Nucleus accumbens (tissue), 56 donors: Measurements from ENCODE around the gene KCNQ1.

ENCODE experiments used
- DNase-seq, 56 donors: peaks; one replicate each; lab custom pipeline; 2025; lab: John Stamatoyannopoulos, UW

Gene KCNQ1

DNA sequence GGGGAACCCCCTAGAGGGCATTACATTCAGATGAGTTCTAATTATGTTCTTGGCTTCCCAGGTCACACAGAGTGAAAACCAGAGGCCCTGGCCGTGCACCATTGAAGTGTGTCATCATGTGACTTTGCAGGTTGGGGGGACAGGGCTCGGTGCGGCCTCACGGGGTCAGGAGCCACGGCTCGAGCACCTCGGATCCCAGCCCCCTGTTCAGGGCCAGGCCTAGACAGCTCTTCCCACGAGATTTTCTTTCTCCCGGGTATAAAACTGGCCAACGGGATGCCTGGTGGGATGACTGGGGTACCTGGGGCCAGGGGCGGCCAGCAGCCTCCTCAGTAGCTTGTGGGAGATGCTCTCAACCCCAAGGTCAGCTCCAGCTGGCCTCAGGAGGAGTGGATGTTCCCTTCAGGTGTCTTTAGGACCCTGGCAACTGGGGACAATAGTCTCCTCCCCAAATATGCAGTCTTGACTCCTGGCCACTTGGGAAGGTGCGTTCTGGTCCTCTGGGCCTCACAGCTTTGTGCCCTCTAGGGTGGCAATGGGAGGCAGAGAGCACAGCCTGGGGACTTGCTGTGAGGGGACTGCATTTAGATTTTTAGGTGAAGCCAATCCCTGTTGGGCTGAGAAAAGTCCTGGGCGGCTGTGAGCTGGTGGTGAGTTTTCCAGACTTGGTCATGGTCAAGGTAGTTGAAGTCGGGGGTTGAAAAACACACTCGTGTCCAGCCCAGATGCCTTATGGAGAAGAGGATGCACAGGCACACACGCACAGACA is 95.6 kb downstream of the KCNQ1 start:
- no peak for DNase-seq

DNA sequence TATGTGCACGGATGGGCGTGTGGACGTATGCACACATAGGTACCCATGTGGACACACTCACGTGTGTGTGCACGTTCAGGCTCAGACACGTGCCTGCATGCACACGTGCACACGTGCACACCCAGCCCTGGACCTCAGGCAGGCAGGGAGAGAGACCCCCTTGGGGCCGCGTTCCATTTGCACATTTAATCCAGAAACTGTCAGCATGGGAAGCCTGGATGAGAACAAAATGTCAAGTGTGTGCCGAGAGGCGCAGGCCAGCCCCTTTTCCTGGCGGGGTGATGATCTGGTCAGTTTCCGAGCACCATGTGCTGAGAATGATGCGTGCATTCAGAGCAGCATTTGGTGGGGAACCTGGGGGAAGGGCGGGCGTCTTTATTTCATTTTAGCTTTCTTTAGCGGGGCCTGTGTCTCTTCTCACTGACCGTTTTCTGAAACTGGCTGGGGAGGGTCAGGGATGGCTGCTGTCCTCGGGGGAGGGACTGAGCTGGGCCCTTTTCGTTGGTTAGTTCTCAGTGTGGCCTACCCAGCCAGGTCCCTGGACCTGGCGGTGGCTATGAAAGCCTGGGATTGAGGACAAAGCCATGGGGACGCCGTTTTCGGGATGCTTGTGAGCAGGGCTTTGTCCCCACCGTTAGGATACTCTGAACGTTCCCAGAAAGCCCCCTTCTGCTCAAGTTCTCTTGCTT is 96.3 kb downstream of the KCNQ1 start:
- DNase-seq, result no peak

DNA sequence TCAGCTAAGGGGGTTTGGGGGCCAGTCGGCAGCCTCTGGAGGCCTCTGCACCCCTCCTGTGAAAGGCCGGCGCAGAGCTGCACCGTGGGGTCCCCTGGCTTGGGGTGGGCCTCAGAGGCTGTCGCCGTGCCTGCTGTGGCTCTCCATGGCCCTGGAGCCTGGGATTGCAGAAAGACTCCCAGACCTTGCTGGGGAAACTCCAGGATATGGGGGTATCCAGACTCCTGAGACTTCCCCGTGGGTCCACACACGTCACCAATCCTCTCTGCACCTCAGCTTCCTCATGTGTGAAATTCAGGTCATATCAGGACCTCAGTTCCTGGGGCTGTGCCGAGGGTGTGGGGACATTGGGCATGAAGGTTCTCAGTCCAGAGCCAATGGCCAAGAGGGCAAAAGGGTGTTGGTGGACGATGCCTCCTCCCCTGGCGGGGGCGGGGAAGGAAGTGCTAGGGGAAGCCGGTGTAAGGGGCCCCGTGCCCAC is 97.1 kb downstream of the KCNQ1 start:
- DNase-seq, result no peak

DNA sequence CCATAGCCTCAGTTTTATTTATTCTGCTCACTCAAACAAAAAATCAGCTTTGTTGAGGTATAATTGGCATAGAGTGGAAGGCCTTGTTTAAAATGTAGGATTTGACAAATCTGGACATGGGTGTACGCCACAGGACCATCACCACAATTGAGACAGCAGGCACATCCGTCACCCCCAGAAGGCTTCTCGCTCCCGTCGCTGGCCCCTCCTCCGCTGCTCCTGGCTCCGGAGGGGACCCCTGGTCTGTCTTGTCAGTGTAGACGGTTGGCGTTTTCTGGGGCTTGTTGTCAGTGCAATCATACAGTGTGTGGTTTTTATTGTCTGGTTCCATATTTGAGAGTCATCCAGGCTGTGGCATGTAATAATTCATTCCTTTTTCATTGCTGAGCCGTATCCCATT is 97.6 kb downstream of the KCNQ1 start:
- no peak for DNase-seq

DNA sequence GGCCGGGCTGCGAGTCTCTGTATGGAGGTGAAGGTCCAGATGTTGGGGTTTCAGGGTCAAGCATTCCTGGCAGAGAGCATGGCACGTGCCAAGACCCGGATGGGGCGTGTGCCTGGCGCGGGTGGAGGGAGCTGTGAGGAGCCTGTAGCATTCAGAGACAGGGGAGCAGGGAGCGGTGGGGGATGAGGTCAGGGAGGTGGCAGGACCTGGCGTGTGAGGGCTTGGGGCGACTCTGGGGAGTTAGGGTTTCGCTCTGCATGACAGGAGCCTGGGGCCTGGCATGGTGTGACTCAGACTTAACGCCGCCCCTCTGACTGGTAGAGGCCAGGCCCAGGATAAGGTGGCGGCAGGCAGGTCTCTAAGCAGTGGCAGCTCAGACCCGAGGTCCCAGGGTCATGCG is 103.0 kb downstream of the KCNQ1 start:
- DNase-seq, result no peak

DNA sequence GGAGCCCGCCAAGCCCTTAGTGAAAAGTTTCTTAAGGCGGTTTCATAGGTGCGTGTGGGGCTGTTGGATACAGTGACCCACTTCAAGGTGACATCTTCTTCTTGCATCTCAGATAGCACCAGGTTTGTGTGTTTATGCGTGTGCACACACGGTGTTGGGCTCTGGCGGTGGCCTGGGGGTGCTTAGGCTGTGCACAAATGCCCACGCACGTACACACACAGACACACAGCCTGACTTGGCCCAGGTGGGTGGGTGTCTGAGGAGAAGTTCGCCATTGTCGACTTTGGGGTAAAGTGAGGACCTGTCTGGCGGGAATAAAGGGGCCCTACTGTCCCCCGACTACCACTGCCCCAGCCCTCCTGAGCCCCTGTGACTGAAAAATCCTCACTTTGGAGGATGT is 103.8 kb downstream of the KCNQ1 start:
- no peak for DNase-seq

DNA sequence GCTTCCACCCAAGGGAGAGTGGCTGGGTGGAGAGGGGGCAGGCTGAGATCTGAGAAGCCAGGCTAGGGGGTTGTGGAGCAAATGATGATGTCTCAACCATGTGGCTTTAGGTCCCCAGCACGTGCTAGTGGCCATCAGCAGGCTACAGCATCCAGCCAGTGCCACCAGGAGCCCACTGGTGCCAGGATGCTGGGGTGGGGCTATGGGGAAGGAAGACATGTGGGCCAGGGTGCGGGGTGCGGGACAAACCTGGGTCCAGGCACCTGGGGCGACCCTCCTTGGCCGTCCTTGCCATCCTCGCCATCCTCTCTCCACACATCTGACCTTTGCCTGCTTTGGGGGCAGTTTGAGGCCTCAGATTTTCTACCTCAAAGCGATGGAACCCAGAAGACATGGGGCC is 104.3 kb downstream of the KCNQ1 start:
- DNase-seq, result no peak

DNA sequence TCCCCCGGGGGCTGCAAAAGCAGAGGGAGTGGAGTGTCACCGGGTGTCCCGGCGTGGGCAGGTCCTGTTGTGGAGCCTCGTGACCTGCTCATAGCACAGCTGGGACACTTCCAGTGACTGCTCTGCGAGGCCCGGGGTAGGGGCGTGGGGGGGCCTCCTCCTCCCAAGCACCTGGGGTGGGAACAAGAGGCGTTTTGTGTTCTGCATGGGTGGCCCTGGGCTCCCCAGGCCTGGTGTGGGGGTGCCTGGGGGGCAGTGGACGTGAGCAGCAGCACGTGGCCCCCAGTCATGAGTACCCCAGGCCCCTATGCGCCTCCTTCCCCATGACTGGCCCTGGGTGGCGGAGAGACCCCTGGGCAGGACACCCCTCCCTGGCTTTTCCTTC is 104.7 kb downstream of the KCNQ1 start:
- no peak for DNase-seq

DNA sequence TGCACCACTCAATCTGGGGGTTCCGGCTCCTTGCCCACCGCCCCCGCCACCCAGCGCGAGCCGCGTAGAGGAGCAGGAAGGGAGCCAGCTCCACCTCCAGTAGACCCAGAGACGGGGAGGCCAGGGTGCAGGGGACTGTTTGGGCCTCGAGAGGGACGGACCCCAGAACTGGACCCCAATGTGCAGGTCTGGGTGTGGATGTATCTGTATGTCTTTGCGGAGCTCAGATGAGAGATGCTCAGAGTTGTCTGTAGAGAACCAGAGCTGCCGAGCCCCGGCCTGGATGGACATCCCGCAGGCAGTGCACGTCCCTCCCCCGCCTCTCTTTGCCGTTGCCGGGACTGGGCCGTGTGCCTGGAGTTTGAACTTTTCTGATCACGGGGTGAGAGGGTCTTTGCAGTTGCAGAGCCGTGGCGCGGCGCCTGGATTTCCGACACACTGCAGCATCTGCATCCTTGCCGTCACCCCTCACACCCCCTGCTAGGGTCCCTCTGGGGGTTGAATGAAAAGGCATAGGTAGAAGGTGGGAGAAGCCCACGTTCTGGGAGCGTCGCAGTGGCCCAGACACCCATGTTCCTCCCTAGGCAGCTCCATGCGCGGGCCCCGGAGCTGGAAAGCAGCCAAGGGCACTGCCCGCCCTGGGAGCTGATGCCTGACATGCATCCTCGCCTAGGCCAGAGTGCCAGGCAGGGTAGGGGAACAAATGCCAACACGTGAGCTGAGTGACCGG is 105.2 kb downstream of the KCNQ1 start:
- DNase-seq, result peak in 21 of 56 donors; percentile 8 to 57 (median 30)

DNA sequence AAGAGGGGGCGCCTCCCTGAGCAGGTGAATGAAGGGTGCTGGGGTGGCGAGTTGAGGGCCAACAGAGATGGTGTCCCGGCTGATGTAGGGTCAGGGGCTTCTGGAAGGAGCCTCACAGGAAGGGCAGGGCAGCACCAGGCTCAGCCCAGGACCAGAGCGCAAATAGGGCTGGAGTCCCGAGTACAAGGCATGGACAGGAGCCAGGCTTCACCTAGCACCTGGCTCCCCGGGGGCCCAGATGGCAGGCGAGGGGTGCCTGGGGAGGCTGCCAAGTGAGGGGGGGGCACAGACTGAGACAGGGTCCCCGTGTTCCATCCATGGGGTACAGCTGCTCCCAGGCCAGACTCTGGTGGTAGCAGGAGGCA is 105.8 kb downstream of the KCNQ1 start:
- no peak for DNase-seq

DNA sequence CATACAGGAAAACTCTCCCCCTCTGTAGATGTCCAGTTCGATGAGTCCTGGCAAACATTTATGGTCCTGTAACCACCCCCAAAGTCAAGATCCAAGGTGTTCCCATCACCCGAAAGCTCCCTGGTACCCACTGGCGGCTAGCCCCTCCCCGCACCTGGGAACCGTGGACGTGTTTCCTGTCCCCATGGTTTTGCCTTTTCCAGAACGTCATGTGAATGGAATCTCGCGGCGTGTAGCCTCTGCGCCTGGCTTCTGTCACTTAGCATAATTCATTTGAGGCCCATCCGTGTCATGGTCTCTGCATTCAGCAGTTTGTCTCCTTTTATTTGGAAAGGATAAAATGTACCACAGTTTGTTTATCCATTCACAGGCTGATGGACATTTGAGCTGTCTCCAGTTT is 106.3 kb downstream of the KCNQ1 start:
- no peak for DNase-seq

DNA sequence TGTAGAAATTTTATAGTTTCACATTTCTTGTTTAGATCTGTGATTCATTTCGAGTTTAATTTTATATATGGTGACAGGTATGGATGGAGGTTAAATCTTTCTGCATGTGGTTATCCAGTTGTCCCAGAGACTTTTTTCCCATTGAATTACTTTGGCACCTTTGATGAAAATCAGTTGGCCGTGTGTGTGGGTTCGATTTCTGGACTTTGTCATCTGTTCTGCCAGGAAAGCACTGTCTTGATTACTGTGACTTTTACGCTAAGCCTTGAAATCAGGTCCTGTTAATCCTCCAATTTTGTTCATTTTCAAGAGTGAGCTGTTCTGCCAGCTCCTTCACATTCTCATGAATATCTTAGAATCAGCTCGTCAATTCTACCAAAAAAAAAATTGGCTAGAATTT is 107.4 kb downstream of the KCNQ1 start:
- DNase-seq, result no peak

DNA sequence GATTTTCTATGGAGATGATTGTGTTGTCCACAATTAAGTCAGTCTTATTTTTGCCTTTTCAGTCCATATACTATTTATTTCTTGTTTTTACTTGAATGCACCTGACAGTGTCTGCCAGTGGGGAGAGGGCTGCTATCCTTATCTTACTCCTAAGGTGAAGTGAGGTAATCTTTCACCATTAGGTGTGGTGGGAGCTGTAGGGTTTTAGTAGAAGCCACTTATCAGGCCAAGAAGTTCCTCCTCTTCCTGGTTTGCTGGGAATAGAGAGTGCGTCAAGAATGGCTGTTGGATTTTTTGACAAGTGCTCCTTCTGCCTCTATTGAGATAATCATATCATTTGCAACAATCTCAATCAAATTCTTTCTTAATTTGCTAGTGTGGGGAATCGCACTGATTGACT is 108.4 kb downstream of the KCNQ1 start:
- DNase-seq, result no peak

DNA sequence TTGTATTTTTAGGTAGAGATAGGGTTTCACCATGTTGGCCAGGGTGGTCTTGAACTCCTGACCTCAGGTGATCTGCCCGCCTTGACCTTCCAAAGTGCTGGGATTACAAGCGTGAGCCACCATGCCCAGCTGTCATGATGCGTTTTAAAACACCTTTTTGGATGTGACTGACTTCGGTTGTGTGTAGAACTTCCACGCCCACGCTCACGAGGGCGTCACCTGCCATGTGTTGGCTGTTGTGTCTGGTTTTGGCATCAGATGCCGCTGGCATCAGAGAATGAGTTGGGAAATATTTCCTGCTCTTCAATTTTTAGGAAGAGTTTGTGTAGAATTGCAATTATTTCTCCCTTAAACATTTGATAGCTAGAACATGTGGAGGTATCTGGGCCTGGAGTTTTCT is 109.1 kb downstream of the KCNQ1 start:
- DNase-seq, result no peak

DNA sequence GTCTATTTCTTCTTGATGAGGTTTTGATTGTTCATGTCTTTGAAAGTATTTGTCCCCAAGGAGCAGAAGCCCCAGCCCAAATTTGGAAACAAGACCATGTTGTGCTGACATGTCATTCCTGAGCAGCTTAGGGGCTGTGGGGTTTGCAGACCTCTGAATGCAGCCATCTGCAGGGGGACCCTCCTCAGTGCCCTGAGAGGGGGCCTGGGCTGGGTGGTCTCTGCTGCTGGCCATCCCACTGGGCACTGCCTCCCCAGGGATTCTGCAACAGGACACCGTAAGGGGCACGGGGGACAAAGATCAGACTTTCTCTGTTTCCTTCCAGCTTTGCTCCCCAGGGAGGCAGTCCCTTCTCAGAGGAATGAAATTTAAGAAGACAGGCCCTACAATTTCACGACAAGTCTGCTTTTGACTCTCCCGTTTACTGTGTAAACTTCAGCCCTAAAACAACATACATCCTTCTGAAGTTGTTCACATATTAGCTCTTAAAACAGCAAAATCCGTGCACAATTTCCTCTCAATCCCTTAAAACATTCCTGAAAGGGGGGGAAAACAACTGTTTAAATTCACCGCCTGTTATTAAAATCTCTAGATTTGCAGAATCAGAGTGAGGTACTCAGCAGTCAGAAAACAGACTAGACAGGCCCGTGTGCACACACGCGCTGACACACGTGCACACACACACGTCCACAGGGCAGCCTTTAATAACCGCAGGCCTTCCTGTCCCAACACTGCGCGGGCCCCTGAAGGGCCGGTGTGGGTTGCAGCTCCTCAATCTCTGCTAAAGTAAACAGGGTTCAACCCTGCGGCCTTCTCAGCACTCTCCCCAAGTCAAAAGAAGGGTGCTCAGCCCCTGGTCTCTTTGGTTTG is 109.8 kb downstream of the KCNQ1 start:
- DNase-seq, result no peak

DNA sequence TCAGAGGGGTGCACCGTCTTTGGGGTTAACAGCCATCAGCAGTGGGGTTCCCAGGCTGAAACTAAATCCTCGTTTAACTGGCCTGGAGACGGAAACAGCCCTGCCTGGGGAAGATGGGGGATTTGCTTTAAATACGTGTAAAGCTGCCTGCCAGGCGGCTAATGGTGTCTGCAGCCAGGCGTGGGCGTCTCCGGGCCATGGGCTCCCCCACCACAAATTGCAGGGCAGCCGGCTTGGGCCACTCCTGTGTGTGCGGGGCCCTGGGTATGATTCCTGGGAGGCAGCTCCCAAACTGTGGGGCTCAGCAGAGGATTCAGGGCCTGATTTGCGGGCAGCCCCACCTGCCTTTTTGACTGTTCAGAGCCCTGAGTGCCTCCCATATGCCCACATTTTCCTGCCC is 110.5 kb downstream of the KCNQ1 start:
- no peak for DNase-seq

DNA sequence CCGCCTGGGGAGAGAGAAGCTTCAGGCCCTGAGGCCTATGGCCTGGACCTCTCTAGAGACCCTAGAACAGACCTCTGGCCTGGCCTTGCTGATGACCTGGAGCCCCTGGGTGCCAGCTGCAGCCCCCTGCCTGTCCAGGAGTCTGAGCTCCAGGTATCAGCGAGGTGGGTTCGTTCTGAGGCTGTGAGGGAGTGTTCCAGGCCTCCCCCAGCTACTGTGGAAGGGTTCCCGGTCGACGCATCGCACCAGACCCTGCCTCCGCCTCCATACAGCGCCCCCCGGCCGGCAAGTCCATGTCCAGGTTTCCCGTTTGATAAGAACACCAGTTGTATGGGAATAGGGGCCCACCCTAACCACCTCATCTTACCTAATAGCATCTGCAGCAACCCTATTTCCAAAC is 111.1 kb downstream of the KCNQ1 start:
- no peak for DNase-seq

DNA sequence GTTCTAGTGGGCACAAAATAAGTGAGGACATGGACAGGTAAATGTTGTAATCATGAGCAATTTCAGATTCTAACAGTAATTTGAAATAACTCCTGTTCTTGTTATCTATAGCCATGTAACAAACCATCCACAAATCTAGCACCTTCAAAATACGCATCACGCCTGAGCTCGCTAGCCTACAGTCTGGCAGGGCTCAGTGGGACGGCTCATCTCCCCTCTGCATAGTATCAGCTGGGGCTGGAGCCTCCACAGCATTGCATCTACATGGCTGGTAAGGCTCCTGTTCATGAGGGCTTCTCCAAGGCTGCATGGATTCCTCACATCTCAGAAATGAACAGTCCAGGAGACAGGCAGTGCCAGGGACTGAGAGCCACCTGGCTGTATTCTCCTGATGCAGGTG is 112.6 kb downstream of the KCNQ1 start:
- DNase-seq, result no peak

DNA sequence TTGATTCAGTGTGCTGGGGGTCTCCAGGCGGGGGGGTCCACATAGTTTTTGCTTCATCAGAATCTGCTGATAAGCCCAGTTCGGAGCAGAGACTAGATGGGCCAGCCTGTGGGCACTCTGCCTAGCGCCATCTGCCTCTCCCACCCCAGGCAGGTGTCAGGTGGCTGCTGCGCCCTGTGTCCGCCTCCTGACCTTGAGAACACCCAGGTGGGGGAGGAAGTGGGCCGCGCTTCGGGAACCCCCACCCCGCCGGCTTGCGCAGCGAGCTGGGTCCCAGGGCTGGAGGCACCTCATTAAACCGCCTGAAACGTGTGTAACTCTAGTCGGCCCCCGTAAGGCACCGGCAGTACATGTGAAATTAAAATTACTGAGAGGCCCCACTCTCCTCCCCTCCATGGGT is 113.6 kb downstream of the KCNQ1 start:
- no peak for DNase-seq

DNA sequence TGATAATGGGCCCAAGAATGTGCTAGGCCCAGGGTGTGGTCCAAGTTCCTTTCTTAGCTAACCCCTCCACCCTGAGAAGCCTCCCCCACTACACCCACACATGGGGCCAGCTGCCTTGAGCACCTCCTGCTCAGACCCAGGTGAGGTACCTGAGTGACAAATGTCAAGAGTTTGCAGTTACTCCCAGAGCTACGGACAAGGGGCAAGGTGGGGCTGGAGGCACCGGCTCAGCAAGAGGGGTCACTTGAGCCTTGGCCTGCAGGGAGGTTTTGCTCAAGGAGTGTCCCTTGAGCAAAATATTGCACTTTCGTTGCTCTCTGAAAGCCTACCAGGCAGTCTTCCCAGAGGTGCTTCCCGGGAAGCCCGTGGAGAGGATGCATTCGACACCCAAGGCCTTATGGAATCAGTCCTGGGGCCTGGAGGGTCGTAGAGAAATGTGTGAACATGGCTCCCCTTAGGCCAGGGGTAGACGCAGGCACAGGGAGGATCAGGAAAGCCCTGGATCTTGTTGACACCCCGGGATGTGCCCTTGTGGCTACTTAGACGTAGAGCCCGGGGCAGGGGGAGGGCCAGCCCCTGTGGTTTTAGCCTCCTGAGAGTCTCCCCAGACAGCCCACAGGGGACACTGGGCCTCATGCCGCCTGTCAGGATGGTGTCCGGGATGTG is 114.2 kb downstream of the KCNQ1 start:
- DNase-seq, result no peak
